Right forelimb (tissue), 1 donor: ENCODE measurements around the gene PAX2.

Experiments
- DNase-seq: peaks from one replicate; pipeline ENCODE4 v3.0.0-alpha.2; 2018

PAX2 gene

DNA sequence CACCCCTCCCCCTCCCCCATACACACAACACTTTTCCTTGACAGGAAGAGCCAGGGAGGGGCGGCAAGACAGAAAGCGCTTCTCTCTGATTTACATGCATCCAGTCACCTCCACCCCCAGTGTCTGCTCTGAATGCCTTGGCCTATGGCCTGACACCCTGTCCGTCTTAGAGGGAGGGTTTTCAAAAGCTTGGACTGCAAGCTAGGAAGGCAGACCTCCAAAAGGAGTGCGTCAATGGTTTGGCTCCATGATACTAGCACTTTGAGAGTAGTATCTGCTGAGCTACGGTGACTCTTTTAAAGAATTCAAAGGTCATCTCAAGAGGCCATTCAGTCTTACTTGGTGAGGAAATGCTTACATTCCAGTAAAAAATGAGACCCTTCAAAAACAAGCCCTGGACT lies 20.3 kb upstream of the PAX2 start:
- DNase-seq: no peak

DNA sequence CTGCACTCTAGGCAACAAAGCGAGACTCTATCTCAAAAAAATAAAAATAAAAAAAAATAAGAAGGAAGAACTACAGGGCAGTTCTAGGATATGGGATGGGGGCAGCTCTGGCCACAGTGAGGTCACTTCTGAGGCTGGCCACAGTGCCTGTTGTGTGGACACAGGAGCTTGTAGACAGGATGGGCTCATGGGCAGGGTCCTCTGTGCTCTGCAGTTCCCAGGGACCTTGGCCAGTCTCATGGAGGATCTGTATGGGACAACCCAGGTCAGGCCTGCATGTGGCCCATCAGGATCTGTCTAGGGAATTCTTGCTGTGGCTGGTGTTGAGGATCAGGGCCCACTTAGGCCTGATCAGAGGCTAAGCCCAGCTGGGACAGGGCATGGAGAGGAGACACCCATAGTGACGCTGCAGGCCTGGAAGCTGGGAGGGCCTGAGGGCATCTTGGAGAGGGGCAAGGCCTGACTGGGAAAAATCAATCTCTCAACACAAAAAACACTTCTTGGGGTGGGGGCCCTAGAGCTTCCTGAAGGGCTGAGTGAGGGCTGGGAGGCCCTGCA lies 19.4 kb upstream of the PAX2 start:
- no peak for DNase-seq

DNA sequence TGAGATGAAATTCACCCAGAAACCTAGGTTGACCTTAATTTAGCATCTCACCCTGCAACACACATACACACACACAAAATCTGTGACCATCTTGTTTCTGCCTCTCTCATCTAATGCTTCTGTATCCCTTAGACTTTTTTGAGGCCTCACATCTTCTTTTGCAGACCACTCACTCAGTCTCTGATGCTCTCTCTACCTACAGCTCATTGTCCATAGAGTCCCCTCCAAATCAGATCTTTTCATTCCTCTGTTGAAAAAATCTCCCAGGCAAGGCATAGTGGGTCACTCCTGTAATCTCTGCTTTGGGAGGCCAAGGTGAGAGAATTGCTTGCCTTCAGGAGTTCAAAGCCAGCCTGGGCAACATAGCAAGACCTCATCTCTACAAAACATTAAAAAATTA lies 17.6 kb upstream of the PAX2 start:
- no peak for DNase-seq

DNA sequence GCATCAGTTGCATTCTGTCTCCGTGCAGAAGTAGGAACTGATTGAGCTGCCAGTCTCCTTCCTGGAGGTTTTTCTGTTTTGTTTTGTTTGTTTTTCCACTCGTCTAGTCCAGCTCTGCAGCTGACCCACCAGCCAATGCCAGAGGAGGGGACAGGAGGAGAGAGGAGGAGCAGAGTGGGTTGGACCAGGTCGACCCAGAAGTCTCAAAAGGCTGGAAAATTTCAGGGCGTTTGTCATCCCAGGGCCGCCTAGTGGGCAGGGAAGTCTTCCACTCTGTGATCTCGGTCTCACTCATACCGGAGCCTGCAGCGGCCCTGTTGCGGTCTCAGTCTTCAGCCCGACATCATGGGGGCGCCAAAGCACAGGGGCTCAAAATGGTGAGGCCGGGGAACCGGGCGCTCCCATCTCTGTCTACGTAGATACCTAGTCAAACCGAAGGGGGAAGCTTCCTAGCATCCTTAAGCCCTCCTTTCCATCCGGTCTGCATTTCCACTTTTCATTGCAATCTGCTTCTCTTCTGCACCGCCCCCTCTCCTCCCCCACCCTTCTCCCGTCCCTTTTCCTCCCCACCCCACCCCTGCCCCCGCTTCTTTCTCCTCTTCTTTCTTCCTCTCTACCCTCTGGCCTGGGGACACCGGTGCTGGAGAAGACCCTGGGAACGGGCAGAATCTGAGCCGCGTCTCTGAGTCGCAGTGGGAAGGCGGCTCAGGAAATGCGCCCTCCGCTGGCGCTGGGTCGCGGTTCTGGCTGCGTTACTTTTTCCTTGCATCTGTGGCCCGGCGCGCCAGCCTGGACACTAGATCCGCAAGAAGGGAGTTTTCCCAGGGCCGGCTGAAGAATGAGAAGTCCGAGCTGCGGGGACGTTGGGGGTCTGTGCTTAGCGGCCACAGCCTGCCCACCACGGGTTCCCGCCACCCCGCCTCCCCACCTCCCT lies 16.2 kb upstream of the PAX2 start:
- no peak for DNase-seq

DNA sequence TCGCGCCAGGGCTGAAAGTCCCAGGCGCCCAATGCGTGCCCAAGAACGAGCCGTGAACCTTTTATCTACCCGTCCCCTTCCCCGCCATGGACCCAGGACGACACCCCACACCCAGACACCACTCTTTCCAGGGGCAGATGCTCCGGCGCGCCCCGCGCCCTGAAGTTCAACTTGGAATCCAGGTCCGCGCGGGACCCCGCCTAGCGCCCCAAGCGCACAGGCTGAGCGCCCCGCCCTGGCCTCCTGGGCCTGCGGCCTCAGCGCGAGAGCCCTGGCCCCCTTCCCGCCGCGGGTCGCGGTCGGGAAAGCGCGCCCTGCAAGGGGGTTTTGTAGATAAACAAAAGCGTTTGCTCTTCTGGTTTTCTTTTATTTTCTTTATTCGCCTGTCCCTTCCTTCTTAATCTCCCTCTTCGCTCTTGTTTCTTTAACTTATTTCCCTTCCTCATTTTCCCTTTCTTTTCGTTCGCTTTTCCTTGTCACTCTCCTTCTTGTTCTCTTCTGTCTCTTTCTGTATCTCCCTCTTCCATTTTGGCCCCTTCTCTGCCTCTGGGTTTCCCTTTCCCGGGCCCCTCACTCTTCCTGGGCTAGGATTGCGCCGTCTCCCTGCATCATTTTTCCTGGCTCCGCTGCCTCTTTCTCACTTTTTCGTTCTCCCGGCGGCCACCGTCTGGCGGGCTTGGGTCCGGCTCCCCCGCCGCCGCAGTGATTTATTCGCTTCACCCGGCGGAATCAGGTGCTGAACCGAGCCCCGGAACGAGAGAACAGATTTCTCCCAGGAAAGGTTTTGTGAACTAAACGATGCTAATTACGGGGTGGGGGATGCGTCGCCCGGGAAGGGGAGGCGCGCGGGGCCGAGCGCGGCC lies 15.3 kb upstream of the PAX2 start:
- no peak for DNase-seq

DNA sequence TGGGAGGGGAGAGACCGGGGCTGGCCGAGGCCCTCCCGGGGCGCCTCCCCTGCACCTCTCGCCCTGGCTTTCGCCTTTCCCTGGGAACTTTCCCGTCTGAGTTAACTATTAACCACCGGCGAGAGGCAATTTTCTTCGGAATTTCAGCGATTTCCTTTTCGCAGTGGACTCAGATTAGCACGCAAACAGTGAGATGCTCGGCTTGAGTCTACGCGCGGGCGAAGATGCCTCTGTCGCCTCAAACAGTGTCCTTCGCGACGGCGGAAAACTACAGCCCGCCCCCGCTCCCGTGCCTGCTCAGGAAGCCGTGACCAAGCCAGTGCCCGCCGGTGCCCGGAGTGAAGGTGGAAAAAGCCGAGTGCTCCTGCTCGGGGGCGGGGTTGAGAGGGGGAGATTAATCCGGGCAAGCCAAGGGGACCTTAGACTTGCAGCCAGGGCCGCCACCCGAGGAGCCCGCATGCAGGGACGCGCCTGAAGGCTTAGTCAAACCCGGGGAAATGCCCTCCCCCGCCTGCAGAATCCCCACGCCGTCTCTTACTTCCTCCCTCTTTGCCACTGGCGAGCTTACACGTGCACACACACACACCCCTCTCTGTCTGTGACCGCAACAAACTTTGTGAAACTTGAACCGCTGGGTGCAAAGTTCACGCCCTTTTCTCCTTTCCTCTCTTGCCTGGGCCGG lies 14.5 kb upstream of the PAX2 start:
- DNase-seq: no peak

DNA sequence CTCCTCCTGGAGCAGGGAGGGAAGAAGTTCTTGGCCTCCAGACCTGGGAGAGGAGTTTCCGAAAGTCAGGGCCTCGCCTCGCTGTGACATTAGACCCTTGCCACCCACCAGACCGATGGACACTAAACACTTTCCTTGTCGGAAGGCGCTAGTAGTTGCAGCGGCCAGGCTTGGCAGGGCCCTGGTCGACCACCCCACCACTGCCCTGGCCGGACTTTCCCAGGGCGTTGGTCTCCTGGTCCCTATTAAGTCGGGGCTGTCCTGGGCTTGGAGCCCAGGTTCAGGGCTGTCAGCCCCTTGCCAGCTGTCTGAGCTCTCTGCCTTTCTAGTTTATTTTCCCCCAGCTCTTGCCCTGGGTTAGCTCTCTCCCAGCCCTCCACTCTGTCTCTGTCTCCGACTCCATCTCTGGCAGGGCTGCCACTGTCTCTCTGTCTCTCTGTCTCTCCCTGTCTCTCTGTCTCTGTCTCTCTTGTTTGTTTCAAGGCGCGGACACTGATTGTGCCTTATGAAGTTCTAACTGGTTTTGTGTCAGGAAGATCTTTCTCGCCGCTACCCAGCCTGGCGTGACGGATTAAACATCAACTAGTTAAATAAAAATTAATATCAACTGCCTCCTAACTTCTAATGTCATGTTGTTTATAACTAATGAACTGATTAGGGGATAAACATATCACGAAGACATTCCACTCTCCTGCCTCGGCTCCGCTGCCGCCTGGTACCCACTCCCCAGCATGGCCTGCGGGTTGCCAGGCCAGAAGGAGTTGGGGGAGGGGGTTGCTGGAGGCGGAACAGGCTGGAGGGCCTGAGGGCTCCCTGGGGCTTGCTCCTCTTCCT lies 13.8 kb upstream of the PAX2 start:
- DNase-seq: no peak

DNA sequence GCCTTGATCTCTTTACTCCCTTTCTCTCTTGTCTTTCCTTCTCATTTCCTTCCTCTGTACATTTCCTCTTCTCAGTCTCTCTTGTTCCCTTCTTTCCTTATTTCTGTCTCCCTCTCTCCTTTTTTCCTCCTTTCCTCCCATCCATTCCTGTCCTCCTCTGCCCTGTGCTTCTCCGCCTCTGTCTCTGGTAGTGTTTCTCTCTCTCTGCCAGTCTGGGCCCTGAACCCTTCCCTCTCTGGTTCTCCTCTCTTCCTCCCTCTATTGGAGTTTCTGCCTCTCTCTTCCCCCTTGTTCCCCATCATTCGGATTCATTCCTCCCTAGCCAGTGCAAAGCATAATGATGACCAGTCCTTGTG lies 13.2 kb upstream of the PAX2 start:
- DNase-seq: no peak

DNA sequence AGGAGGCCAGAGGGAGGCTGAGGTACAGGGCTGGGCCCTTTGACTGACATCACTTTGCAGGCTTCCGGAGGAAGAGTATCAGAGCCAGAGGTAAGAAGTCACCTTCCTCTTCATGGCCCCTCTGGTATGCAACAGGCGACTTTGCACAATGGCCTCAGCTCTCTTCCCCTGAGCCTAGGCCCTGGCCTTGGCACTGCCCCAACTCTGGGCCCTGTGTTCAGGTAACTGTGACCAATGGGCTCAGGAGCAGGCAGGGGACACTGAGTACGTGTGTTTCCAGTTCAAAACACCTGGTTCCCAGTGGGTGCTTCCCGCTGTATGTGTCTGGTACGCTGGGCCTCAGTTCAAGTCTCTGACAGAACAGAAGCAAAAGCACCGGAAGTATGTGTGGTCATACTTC lies 12.1 kb upstream of the PAX2 start:
- no peak for DNase-seq

DNA sequence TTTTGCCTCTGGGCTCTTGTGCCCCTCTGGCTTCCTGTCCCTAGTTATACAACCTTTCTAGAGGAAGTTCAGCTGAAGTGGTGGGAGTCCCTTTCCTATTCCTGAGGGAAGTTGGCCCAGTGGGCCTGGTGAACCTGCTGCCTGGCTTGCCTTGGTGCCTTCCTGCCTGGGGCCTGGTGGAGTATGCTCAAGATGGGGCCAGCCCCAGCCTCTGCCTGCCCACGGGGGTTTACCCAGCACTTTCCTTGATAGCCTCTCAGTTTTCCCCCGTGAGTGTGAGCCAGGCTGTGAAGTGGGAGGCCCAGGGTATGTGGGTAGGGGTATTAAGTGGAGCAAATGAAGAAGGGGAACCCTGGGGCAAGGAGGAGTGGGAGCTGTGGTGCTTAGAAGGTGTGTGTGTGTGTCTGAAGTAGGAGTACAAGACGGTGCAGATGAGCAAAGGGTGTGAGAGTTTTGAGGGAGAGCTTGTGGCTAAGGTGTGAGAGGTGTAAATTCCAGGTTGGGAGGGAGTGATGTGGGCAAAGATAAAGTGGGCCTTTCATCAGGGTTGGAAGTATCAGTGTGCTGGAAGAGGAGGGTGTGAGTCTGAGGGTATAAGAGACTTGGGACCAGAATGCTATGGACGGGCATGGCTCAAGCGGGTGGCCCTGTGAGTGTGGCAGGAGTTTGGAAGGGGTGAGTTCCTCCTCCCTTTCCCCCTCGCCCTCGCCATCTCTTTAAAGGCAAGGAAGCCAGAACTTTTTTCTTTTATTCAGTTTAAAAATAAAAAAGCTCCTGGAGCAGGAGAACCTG lies 10.9 kb upstream of the PAX2 start:
- DNase-seq: no peak

DNA sequence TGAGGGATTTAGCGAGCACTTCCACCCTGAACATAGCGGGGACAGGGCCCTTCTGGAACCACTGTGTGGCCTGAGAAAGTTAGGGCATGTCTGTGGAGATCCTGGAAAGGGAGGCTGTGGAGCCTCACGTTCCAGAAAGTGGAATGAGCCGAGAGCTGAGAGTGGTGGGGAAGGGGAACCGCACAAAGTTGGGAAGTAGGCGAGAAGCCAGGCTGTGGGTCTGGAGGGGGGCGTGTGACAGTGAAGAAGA lies 10.4 kb upstream of the PAX2 start:
- DNase-seq: no peak

DNA sequence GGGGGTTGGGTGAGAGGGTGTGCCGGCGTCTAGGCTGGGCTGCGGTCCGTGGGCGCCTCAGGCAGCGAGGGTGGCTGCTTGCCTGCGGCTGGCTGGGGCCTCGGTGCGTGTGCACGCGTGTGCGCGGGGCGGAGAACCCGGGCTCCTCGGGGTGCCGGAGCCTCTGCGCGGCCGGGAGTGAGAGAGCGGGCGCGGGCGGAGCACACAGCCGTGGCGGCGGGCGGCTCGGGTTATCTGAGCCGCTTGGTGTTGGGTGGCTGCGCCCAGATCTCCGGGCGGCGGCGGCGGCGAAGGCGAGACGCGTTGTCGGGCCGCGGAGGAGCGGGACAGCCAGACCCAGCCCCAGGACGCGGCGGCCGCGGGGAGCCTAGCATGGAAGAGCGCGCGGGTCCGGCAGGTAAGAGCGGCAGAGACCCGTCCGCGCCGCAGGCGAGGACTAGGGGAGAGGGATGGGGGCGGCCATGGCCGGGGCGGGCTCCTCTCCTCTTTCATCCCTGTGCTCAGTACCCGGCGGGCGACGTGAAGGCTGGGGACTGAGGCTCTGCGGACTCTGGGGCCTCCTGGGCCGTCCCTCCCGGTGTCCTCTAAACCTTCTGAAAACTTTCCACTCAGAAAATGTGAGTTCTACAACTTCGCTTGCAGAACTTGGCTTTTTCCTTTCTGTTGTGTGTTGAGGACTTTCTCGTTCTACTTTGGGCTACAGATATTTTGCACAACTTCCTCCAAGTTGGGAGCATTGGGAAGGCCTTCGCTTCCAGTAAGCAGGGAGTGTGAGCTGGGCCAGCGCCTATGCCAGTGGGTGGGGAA lies 9.8 kb upstream of the PAX2 start:
- DNase-seq: no peak

DNA sequence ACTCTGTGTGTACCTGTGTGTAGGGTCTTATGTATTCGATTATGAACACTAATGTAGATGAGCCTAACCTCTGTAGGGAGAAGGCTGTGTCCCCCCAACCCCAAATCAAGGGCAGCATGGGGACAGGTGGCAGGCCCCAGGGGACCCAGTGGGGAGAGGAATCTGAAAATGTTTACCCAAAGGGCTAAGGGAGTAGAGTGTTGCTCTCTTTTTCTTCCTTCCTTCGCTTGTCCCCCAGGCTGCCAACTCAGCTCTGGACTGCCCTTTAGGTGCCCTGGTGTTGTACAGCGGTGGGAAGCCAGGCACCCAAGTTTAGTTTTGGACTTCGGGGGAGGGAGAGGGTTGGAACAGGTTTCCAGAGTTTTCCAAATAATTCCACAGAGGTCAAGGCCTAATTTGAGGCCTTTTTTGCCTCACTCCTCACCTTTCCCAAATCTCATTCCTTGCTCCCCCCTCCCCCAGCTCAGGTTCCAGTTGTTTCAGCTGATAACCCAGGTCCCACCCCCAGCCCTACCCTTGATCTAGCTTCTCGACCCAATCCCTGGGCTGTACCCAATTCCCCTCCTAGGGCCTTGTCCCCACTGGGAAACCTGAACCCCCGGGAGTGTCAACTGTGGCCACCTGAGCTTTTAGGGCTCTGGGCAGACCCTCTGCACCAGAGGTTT lies 9.1 kb upstream of the PAX2 start:
- DNase-seq: no peak

DNA sequence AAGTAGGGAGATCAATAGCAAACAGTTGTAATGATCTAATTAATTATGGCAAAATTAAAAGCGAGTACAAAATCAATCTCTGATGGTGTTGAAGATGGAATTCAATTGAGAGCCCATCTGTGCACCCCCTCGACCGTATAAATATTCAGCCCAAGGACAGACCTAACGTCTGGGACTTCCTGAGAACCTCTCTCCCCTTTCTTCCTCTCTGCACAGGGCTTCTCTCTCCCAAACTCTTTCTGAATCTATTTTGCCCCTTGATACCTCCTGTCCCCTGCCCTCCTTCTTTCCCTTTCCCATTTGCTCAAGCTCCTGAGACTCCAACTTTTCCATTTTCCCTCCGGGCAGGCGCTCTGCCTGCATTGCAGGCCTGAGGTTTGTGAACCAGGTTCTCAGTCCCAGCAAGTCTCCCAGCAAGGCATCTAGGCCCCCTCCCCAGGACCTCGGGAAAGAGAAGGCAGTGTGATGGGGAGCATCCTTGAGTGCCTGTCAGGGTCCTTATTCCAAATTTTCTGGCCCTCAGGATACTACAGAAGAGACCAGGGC lies 8.5 kb upstream of the PAX2 start:
- no peak for DNase-seq

DNA sequence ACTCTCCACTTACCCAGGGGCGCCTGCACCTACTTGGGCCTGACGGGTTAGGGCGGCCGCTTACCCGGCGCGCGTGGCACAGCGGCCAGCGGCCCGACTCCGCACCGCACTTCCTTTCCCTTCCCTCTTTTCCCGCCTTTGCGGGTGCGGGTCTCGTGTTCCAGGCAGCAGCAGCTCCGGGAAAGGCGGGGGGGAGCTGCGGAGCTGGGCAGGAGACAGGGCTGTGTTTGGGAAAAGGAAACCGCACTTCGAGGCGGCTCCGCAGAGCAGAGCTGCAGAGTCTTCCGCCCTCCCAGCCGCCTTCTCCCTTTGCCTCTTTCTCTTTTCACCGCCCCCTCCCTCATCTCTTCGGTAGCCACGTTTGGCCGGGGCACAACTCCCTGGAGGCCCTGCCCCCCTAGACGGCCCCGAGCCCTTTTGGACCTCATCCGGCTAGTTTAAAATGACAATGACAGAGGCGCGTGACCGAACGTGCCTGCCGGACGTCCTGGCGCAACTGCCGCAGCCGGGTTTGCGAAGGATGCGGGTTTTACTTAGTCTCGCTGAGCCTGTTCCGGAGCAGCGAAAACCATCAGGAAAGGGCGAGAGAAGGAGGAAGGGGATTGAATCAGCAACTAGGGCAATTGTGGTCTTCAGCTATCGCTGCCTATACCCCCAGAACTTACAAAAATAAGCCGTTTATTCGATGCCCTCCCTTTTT lies 7.9 kb upstream of the PAX2 start:
- DNase-seq: no peak

DNA sequence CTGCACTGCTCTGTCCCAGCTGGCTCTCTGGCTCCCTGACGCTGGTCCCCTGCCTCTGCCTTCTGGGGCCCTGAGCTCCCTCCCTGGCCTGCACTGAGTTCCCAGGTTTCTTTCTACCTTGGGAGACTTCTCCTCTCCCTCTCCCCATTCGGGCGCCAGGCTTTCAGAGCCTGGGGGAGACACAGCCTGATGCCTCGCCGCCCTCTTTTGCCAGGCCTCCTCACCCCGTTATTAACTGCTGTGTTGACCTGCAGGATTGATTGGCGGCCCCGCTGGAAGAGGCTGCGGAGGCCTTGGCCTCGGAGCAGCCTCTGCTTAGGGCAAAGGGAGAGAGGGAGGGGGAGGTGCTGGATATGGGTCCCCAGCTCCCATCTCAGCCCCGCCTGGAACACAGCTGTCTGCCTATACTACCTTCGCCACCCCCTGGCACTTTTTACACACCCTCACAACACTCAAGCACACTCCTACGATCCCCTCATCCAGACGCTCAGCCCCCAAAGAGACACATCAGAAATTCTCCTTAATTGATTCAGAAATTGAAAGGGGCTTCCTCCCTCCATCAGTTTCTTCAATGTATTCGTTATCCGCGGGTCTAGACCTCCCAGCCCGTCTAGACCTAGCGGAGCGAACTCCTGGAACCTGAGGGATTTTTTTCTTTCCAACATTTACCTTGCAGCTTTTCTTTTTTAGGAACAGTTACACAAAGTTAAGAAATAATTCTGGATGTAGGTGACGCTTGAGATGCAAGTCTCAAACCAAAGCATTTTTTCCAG lies 7.1 kb upstream of the PAX2 start:
- DNase-seq: no peak

DNA sequence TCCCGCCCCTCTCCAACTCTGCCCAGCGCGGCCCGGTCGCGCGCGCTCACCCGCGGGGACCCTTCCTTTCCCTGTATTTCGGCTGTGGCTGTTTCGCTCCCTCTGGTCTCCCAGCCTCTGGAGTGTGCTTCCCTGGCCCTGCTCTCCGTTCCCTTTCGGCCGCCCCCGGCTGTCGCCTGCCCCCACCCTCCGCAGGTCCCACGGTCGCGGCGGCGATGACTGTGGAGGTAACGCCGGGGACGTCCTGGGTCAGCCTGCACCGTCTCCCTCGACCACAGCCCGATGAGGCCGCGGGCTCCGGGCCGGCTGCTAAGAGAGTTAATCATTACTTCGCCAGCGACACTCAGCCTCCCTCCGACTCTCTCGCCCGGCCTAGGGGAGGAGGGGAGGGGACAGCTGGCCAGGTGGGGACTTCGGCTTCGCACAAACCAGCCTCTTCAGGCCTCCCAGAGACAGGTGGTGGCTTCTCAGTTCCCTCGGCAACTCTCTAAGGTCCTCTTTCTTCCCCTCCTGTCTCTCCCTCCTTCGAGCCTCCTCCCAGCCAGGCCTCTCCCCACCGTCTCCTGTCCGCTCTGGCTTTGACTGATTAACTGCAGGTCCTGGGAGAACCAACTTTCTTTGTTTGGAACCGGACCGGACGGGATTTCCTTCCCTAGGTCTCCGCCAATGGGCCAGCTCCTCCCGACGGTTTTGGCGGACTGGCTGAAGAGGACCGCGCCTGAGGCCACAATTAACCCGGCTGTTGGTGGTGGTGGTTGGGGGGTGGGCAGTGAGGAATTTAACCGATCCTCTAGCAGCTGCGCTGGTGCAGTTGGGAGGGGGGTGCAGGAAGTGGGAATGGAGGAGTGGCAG lies 5.6 kb upstream of the PAX2 start:
- no peak for DNase-seq
